Natural killer cell (primary cell): ENCODE data around the gene SCML1. TPM values are rescaled to one million over a fixed set of nuclear protein-coding genes. Genes with fewer than 3 reads are reported as not detected.
"Not testable (repeated sequence)": the region's sequence is repeated elsewhere in the genome, so short reads cannot be mapped to it uniquely, and the experiment has no call there.

ENCODE experiments used
- ATAC-seq, 3 donors: fragments of 150-1000 bp in 2 of 3; fragments of 200-7000 bp in 1 of 3; cut with Tn5 transposase; 1 replicate in 1 of 3; 2 replicates in 2 of 3; pipeline ENCODE4 v1.10.0; 2021; ENCODE audit warnings: mild to moderate bottlenecking in 2 of 3, moderate library complexity in 2 of 3
- DNase-seq, 2 donors: peaks; one replicate each; pipeline versions ENCODE4 v3.0.0 to v3.0.0-alpha.2; 2013 to 2021; ENCODE audit warnings: mixed read lengths in 1 of 2
- H3K27ac ChIP-seq: one replicate; pipeline ENCODE4 v1.5.1; 2013; ENCODE audit warnings: mild to moderate bottlenecking, low read length
- H3K27me3 ChIP-seq: one replicate; pipeline ENCODE4 v1.6.1; 2013; ENCODE audit warnings: low read length; ENCODE audit not compliant: control insufficient read depth, insufficient read depth
- H3K36me3 ChIP-seq: one replicate; pipeline ENCODE4 v1.6.1; 2013; ENCODE audit warnings: low read length; ENCODE audit not compliant: control insufficient read depth, insufficient read depth
- H3K4me1 ChIP-seq: one replicate; pipeline ENCODE4 v1.6.1; 2013; ENCODE audit warnings: low read length; ENCODE audit not compliant: control insufficient read depth, insufficient read depth
- H3K4me3 ChIP-seq: one replicate; pipeline ENCODE4 v1.5.1; 2013; ENCODE audit warnings: low read length
- H3K9me3 ChIP-seq: one replicate; pipeline ENCODE4 v1.6.1; 2013; ENCODE audit warnings: low read length; ENCODE audit not compliant: control insufficient read depth, insufficient read depth
- H3K27ac Mint-ChIP-seq, 2 donors: one replicate each; pipeline ENCODE4 v1.8.0; 2022; ENCODE audit warnings: mild to moderate bottlenecking in 2 of 2, mixed read lengths in 2 of 2, moderate library complexity in 1 of 2
- H3K27me3 Mint-ChIP-seq, 2 donors: one replicate each; pipeline ENCODE4 v1.8.0; 2022; ENCODE audit warnings: low read depth in 2 of 2, mixed read lengths in 2 of 2
- H3K36me3 Mint-ChIP-seq: one replicate; pipeline ENCODE4 v1.8.0; 2022; ENCODE audit warnings: mixed read lengths
- H3K4me1 Mint-ChIP-seq, 2 donors: one replicate each; pipeline ENCODE4 v1.8.0; 2022; ENCODE audit warnings: mixed read lengths in 2 of 2
- H3K4me3 Mint-ChIP-seq: one replicate; pipeline ENCODE4 v1.8.0; 2022; ENCODE audit warnings: mild to moderate bottlenecking, moderate library complexity, mixed read lengths
- H3K9me3 Mint-ChIP-seq, 2 donors: one replicate each; pipeline ENCODE4 v1.8.0; 2022; ENCODE audit warnings: mixed read lengths in 2 of 2
- WGBS: methylation state at CpG from one replicate; pipeline ENCODE4 v1.1.7; 2013; ENCODE audit warnings: missing lambda C conversion rate; ENCODE audit not compliant: insufficient coverage; 5-methylcytosine and 5-hydroxymethylcytosine counted together
- intact Hi-C: fragments of 100-400 bp; cut with micrococcal nuclease; formaldehyde crosslinking; loops from one replicate; pipeline ENCODE4 v1.14.2; 2022
- total RNA-seq, 4 donors: library from RNA; stranded (reverse); fragments of 120-200 nt in 1 of 4; gene quantifications; one replicate each; pipeline versions ENCODE4 v1.2.3 to v1.2.4, GENCODE V29; 2013 to 2022
- TF ChIP-seq, protein P1 (sequence below): fragments of 200-600 bp; IDR thresholded peaks from one replicate; pipeline ENCODE4 v1.8.0; 2022; ENCODE audit warnings: antibody characterized with exemption

Gene SCML1
- total RNA-seq, 3 donors from 2014 or later (not counting 1 experiment from before 2014, with no cell fraction given): 4.5 to 6.9 (median 4.6) TPM

- H3K27me3 ChIP-seq: no peaks in the 10 kb centered on the region
- H3K4me1 ChIP-seq: no peaks in the 10 kb centered on the region
- no peaks in the 10 kb centered on the region for H3K9me3 ChIP-seq
- no peaks in the 10 kb centered on the region for H3K9me3 Mint-ChIP-seq
- H3K36me3 ChIP-seq: no peaks in the 10 kb centered on the region
- H3K4me3 ChIP-seq: no peak overlapping the region
- DNase-seq (no peak), ATAC-seq (no peak)
- no peak overlapping the region for H3K4me3 Mint-ChIP-seq
- no peaks in the 10 kb centered on the region for H3K36me3 Mint-ChIP-seq
- TF ChIP-seq, protein P1, sequence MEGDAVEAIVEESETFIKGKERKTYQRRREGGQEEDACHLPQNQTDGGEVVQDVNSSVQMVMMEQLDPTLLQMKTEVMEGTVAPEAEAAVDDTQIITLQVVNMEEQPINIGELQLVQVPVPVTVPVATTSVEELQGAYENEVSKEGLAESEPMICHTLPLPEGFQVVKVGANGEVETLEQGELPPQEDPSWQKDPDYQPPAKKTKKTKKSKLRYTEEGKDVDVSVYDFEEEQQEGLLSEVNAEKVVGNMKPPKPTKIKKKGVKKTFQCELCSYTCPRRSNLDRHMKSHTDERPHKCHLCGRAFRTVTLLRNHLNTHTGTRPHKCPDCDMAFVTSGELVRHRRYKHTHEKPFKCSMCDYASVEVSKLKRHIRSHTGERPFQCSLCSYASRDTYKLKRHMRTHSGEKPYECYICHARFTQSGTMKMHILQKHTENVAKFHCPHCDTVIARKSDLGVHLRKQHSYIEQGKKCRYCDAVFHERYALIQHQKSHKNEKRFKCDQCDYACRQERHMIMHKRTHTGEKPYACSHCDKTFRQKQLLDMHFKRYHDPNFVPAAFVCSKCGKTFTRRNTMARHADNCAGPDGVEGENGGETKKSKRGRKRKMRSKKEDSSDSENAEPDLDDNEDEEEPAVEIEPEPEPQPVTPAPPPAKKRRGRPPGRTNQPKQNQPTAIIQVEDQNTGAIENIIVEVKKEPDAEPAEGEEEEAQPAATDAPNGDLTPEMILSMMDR: no peak
- no peaks in the 10 kb centered on the region for H3K27me3 Mint-ChIP-seq
- no peak overlapping the region for H3K27ac Mint-ChIP-seq
- no peaks in the 10 kb centered on the region for H3K4me1 Mint-ChIP-seq
- intact Hi-C loops: no loop called here
- H3K27ac ChIP-seq: no peak overlapping the region
- WGBS: 33% methylated on average over 2 of the region's 2 CpGs
Observed at GRCh38 chrX:17778997-17779396, 41.7 kb downstream of the SCML1 start.

- WGBS: 91% methylated on average over 3 of the region's 4 CpGs
- peak in 1 of 2 donors; percentile 14 for DNase-seq
- Histone ChIP-seq H3K27me3 (no peaks in the 10 kb centered on the region), H3K4me3 (no peak overlapping the region), H3K27ac (no peak overlapping the region), H3K4me1 (no peaks in the 10 kb centered on the region), H3K36me3 (no peaks in the 10 kb centered on the region), H3K9me3 (no peaks in the 10 kb centered on the region)
- H3K27ac Mint-ChIP-seq: no peak overlapping the region
- TF ChIP-seq, protein P1: no peak
- H3K27me3 Mint-ChIP-seq: no peaks in the 10 kb centered on the region
- H3K4me1 Mint-ChIP-seq: no peaks in the 10 kb centered on the region
- no peaks in the 10 kb centered on the region for H3K36me3 Mint-ChIP-seq
- no peak for ATAC-seq
- intact Hi-C loops: no loop called here
- no peaks in the 10 kb centered on the region for H3K9me3 Mint-ChIP-seq
- H3K4me3 Mint-ChIP-seq: no peak overlapping the region
Observed at GRCh38 chrX:17779434-17779833, 42.1 kb downstream of the SCML1 start.

- H3K4me1 Mint-ChIP-seq, DNase-seq, H3K4me3 ChIP-seq, H3K9me3 Mint-ChIP-seq, H3K36me3 ChIP-seq, H3K9me3 ChIP-seq, ATAC-seq, H3K27me3 Mint-ChIP-seq, H3K36me3 Mint-ChIP-seq, H3K4me3 Mint-ChIP-seq, H3K27ac ChIP-seq, intact Hi-C loops, H3K27me3 ChIP-seq, H3K27ac Mint-ChIP-seq, H3K4me1 ChIP-seq: not testable (repeated sequence)
- WGBS: 83% methylated on average over 23 of the region's 31 CpGs
Observed at GRCh38 chrX:17786554-17787347, 49.5 kb downstream of the SCML1 start.

GRCh38 chrX:17787557-17787956 is 50.3 kb downstream of the SCML1 start:
- Mint-ChIP-seq H3K4me1 (no peaks in the 10 kb centered on the region), H3K9me3 (no peaks in the 10 kb centered on the region), H3K36me3 (no peaks in the 10 kb centered on the region), H3K27me3 (peaks cover 0 to 3% of the 10 kb centered on the region in 2 donors), H3K4me3 (no peak overlapping the region), H3K27ac (no peak overlapping the region)
- DNase-seq (no peak), ATAC-seq (no peak)
- TF ChIP-seq, protein P1: no peak
- Histone ChIP-seq H3K4me3 (no peak overlapping the region), H3K36me3 (no peaks in the 10 kb centered on the region), H3K4me1 (no peaks in the 10 kb centered on the region), H3K9me3 (no peaks in the 10 kb centered on the region), H3K27me3 (no peaks in the 10 kb centered on the region), H3K27ac (no peak overlapping the region)
- intact Hi-C loops: no loop called here
- WGBS: 96% methylated on average over 11 of the region's 11 CpGs
